NCI-H446 treated with DMSO at 0.1 percent for 48 hours (cell line): Measurements from ENCODE around the gene YPEL1.

ENCODE experiments used
- DNase-seq: peaks from one replicate; lab custom pipeline; 2025; lab: John Stamatoyannopoulos, UW

Gene YPEL1

DNA sequence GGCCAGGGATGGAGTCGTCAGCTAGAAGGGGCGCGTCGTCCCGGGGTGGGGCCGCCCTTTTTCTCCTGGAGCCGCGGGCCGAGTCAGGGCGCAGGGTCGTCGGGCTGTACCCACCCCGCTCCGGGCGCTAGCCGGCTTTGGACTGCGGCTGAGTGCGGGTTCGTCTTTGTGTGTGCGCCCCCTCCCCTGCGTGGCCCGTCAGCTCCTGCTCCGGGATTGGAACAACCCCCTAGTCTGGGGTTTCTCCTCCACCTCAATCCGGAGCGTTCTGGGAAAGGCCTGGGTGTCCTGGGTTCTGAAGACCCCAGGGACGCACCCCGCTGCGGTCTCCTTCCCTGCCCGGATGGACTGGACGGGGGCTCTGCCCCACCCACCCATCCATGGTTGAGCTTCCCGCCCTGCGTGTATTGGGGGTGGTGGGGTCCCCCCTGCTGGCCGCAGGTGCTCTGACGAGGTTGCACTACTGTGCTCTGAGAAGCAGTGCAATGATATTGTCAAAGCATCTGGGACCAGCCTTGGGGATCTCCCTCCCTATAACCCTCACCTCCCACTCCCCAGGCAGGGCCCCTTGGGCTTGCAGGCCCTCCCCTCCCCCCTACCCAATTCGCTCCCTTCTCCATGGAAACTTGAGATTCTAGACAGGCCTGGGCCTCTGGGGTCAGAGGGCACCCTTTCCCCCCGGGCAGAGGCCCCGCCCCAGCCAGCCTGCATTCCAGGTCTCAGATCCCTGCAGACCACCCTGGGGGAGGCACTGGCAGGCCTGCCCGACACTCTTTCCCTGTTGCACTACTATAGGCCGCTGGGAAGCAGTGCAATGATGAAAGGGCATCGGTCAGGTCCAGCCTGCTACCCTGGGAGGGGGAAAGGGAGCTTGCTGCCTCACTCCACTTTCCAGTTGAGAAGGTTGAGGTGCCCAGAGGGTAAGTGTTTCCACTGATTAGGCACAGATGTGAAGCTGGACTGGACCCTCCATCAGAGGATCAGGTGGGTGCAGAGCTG is 82.7 kb downstream of the YPEL1 start:
- DNase-seq = no peak

DNA sequence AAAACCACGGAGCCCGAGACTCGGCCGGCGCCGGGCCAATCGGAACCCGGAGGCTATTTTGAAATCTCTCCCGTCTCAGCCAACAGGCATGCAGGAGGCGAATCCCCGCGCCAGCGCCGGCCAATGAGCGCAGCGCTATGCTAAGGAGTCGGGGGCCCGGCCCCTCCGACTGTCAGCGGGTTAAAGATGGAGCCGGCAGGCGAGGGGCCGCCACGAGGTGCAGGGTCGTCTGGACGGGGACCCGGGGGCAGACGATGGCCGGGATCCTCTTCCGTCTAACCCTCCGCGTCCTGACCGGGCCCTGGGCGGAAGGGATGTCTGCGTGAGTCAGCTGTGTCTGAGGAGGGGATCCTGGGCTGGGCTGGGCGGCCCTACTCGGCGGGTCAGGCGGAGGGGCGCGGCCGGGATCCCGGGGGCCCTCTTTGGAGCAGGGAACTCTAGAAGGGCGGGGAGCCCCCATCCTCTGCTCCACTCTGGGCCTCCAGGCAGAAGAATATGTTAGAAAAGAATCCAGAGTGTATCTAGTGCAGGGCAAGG is 83.5 kb downstream of the YPEL1 start:
- DNase-seq = peak; percentile 81

GRCh38 chr22:21651521-21652009 is 84.0 kb downstream of the YPEL1 start:
- no peak for DNase-seq

- DNase-seq = no peak
These were observed 84.6 kb downstream of the YPEL1 start for GRCh38 chr22:21650823-21651520.

GRCh38 chr22:21650280-21650679 is 85.3 kb downstream of the YPEL1 start:
- no peak for DNase-seq
